GM12878 (cell line): ENCODE data around the gene SLC10A1. TPM values are rescaled to one million over a fixed set of nuclear protein-coding genes. Genes with fewer than 3 reads are reported as not detected.

Source experiments
- ATAC-seq: fragments of 200-7000 bp; cut with Tn5 transposase; 3 replicates; pipeline ENCODE4 v1.9.1; 2020; ENCODE audit warnings: mild to moderate bottlenecking, moderate library complexity
- BruUV-seq: library from RNA; stranded (reverse); fragments of 400-500 nt; replicated peaks from 2 replicates; lab custom pipeline; 2021; lab: Mats Ljungman, UMichigan
- CTCF ChIA-PET: fragments of 300-600 bp; sonication (Branson Sonifier 250); formaldehyde crosslinking; extraction: SDS; loops from one replicate; lab custom pipeline; 2021; ENCODE audit warnings: inconsistent platforms; lab: Yijun Ruan, JAX
- POLR2A ChIA-PET: fragments of 350-600 bp; formaldehyde crosslinking; extraction: SDS; loops from one replicate; lab custom pipeline; 2021; ENCODE audit warnings: inconsistent platforms; lab: Charles Lee
- RAD21 ChIA-PET: fragments of 300-600 bp; sonication (Branson Sonifier 250); formaldehyde crosslinking; loops from one replicate; lab custom pipeline; 2023; ENCODE audit warnings: antibody characterized with exemption; ENCODE audit not compliant: unreplicated experiment; lab: Charles Lee
- SMC1A ChIA-PET: fragments of 300-600 bp; sonication (Branson Sonifier 250); formaldehyde crosslinking; loops from one replicate; lab custom pipeline; 2023; ENCODE audit not compliant: unreplicated experiment, uncharacterized antibody; lab: Charles Lee
- DNase-seq: peaks from one replicate; pipeline ENCODE4 v3.0.0-alpha.2; 2011; ENCODE audit warnings: low read depth, low spot score
- FAIRE-seq: peaks from 3 replicates; lab custom pipeline; 2011; peaks lifted over from hg19 to GRCh38; lab: Jason Lieb, UNC
- H2AFZ ChIP-seq: 2 replicates; pipeline ENCODE4 v1.6.0; 2011; ENCODE audit warnings: low read depth, low read length, control low read depth; ENCODE audit not compliant: control insufficient read depth
- H3K27ac ChIP-seq: 2 replicates; pipeline ENCODE4 v1.5.1; 2011; ENCODE audit warnings: control low read depth; ENCODE audit not compliant: control insufficient read depth, insufficient read depth
- H3K27me3 ChIP-seq, 2 experiments: replicated peaks in 1 of 2; 2 replicates each; pipeline versions ENCODE4 v1.6.0 to v1.6.1; 2011; ENCODE audit warnings: low read length in 1 of 2; ENCODE audit not compliant: control insufficient read depth in 2 of 2, insufficient read depth in 2 of 2
- H3K36me3 ChIP-seq, 2 experiments: 2 replicates each; pipeline ENCODE4 v1.5.1; 2011; ENCODE audit warnings: low read length in 1 of 2; ENCODE audit not compliant: control insufficient read depth in 2 of 2, insufficient read depth in 2 of 2
- H3K4me1 ChIP-seq: 2 replicates; pipeline ENCODE4 v1.6.1; 2011; ENCODE audit warnings: mild to moderate bottlenecking, low read length, moderate library complexity, mixed read lengths; ENCODE audit not compliant: control insufficient read depth, insufficient read depth
- H3K4me2 ChIP-seq: 2 replicates; pipeline ENCODE4 v1.6.0; 2011; ENCODE audit warnings: control low read depth; ENCODE audit not compliant: control insufficient read depth, insufficient read depth
- H3K4me3 ChIP-seq: fragments of 200-600 bp; sonication (generic); 2 replicates; pipeline ENCODE4 v1.5.1; 2016
- H3K79me2 ChIP-seq: 2 replicates; pipeline ENCODE4 v1.6.0; 2011; ENCODE audit warnings: low read length; ENCODE audit not compliant: control insufficient read depth, insufficient read depth
- H3K9ac ChIP-seq: 2 replicates; pipeline ENCODE4 v1.8.0; 2011; ENCODE audit warnings: low read length, control low read depth, mixed read lengths; ENCODE audit not compliant: control insufficient read depth, insufficient read depth
- H3K9me3 ChIP-seq: replicated peaks from 3 replicates; pipeline ENCODE4 v1.5.1; 2011; ENCODE audit warnings: mild to moderate bottlenecking, low read length; ENCODE audit not compliant: control insufficient read depth, insufficient read depth
- H4K20me1 ChIP-seq: 2 replicates; pipeline ENCODE4 v1.6.0; 2011; ENCODE audit not compliant: control insufficient read depth, insufficient read depth
- EP300 ChIP-seq, 2 experiments: fragments of 150-350 bp in 1 of 2; IDR thresholded peaks; 2 replicates each; pipeline ENCODE4 v1.6.1; 2011 to 2012; ENCODE audit warnings: low read depth in 2 of 2, low read length in 2 of 2, borderline replicate concordance in 1 of 2, improper control_type of control experiment in 1 of 2, inconsistent platforms in 1 of 2; ENCODE audit not compliant: control insufficient read depth in 1 of 2
- EZH2 ChIP-seq: IDR thresholded peaks from 2 replicates; pipeline ENCODE4 v1.6.1; 2012; ENCODE audit warnings: low read depth, mild to moderate bottlenecking, control low read depth, inconsistent platforms, low read length, borderline replicate concordance; ENCODE audit not compliant: control insufficient read depth
- GATAD2B ChIP-seq: fragments of 450-650 bp; conservative IDR thresholded peaks from 2 replicates; pipeline ENCODE4 v1.6.1; 2017; ENCODE audit warnings: low read depth, mild to moderate bottlenecking, moderate library complexity
- MAX ChIP-seq: IDR thresholded peaks from 2 replicates; pipeline ENCODE4 v1.6.1; 2012; ENCODE audit warnings: low read depth, low read length, improper control_type of control experiment
- NFIC ChIP-seq: IDR thresholded peaks from 2 replicates; pipeline ENCODE4 v1.6.1; 2012; ENCODE audit warnings: low read depth, mild to moderate bottlenecking, inconsistent platforms, low read length, moderate library complexity
- SMC3 ChIP-seq: IDR thresholded peaks from 2 replicates; pipeline ENCODE4 v1.6.1; 2011; ENCODE audit warnings: low read length, improper control_type of control experiment, borderline replicate concordance
- TBL1XR1 ChIP-seq: IDR thresholded peaks from 2 replicates; pipeline ENCODE4 v1.6.1; 2012; ENCODE audit warnings: low read depth, low read length, improper control_type of control experiment
- WGBS: methylation state at CpG from one replicate; pipeline ENCODE4 v1.1.6; 2016; ENCODE audit warnings: low lambda C conversion rate; ENCODE audit not compliant: insufficient replicate concordance, insufficient coverage; ENCODE audit errors: missing lambda C conversion rate; 5-methylcytosine and 5-hydroxymethylcytosine counted together
- in situ Hi-C: fragments of 300-500 bp; cut with MboI; formaldehyde crosslinking; loops from 9 replicates; pipeline ENCODE4 v1.14.3; 2018; ENCODE audit warnings: mixed read lengths
- intact Hi-C: fragments of 100-400 bp; cut with micrococcal nuclease; formaldehyde crosslinking; loops from one replicate; pipeline ENCODE4 v1.14.2; 2022; ENCODE audit not compliant: unreplicated experiment
- polyA plus RNA-seq, 11 experiments: library from polyadenylated mRNA; depleted of rRNA in 4 of 11; unstranded in 6 of 11; stranded (reverse) in 5 of 11; fragments of >200 nt; fragmentation: Nextera tagmentation in 4 of 11; fragmentation: Illumina TruSeq in 1 of 11; extraction: Ambion mirVana in 4 of 11; extraction: Trizol in 1 of 11; gene quantifications; 1 replicate in 1 of 11; 2 replicates in 10 of 11; pipeline versions ENCODE4 v1.2.1 to v1.2.3, GENCODE V29; 2011 to 2016; ENCODE audit warnings: inconsistent platforms in 2 of 11, missing spikeins in 2 of 11, low read depth in 1 of 11
- total RNA-seq, 4 experiments: library from RNA; depleted of rRNA in 3 of 4; stranded (reverse); fragments of >200 nt in 3 of 4; fragmentation: Illumina TruSeq in 1 of 4; extraction: Trizol in 1 of 4; gene quantifications; 2 replicates each; pipeline versions ENCODE4 v1.2.1 to v1.2.3, GENCODE V29; 2013 to 2021
- TF ChIP-seq, protein P1 (sequence below): IDR thresholded peaks from 2 replicates; pipeline ENCODE4 v1.6.1; 2011; ENCODE audit warnings: mild to moderate bottlenecking, low read depth, low read length, moderate library complexity; ENCODE audit not compliant: insufficient replicate concordance

Gene SLC10A1
- total and polyA plus RNA-seq, 10 of the 15 experiments (the other 5 are each of a cell fraction or from before 2014, with no cell fraction given) = 0.15 to 0.16 TPM; not detected in 8

DNA sequence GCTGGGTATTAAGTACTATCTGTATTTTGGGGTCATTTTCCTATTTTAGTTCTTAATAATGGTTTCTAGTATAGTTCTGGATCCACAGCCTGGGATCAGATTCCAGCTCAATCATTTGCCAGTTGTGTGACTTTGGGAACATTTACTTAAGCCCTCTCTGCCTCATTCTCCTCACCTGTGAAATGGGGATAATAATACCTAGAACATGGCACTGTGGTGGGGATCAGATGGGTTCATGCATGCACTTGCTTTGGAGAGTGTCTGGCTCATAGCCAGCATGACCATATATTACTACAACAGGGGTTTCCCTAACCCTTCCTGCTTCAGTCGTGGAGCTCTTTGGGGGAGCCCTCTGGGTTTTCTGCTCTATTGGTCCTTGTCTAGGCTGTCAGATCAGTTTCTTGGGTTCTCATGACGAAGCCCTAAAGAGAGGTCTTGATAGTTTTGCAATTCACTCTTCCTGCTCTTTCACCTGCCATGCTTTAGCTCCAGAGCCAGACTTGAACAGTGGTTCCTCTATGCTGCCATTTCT lies 48.1 kb upstream of the SLC10A1 start:
- no peak for FAIRE-seq
- CTCF ChIA-PET = no interaction called here
- in situ Hi-C loops = no loop called here

More for the DNA sequence above, 48.1 kb upstream of the SLC10A1 start:
- ChIA-PET RAD21 (no interaction called here), POLR2A (no interaction called here), SMC1A (no interaction called here)
- no peak overlapping the region for H3K4me2 ChIP-seq
- H3K36me3 ChIP-seq = no peaks in the 10 kb centered on the region
- H3K27me3 ChIP-seq = peaks cover 3 to 7% of the 10 kb centered on the region in 2 experiments
- no peaks in the 10 kb centered on the region for H4K20me1 ChIP-seq
- DNase-seq = no peak
- no peak for TF ChIP-seq EZH2
- TF ChIP-seq, protein P1, sequence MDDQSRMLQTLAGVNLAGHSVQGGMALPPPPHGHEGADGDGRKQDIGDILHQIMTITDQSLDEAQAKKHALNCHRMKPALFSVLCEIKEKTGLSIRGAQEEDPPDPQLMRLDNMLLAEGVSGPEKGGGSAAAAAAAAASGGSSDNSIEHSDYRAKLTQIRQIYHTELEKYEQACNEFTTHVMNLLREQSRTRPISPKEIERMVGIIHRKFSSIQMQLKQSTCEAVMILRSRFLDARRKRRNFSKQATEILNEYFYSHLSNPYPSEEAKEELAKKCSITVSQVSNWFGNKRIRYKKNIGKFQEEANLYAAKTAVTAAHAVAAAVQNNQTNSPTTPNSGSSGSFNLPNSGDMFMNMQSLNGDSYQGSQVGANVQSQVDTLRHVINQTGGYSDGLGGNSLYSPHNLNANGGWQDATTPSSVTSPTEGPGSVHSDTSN = no peak
- TF ChIP-seq MAX = no peak
- TF ChIP-seq TBL1XR1 = no peak
- no peak for TF ChIP-seq SMC3
- no peak for TF ChIP-seq EP300 (IDR thresholded peaks at IDR 0.05; ENCODE audit: borderline replicate concordance in 1 of 2, control insufficient read depth in 1 of 2, low read depth in 2 of 2, low read length in 2 of 2)
- TF ChIP-seq GATAD2B = no peak
- TF ChIP-seq NFIC = no peak
- ATAC-seq = no peak
- H3K9ac ChIP-seq = no peak overlapping the region
- no peaks in the 10 kb centered on the region for H3K79me2 ChIP-seq
- no TSS peak for BruUV-seq
- 0% methylated on average over 2 of the region's 2 CpGs for WGBS
- H3K4me1 ChIP-seq = no peaks in the 10 kb centered on the region
- intact Hi-C loops = no loop called here
- H3K27ac ChIP-seq = no peak overlapping the region
- no peak overlapping the region for H3K4me3 ChIP-seq
- no peaks in the 10 kb centered on the region for H3K9me3 ChIP-seq
- no peak overlapping the region for H2AFZ ChIP-seq
